CD4-positive, alpha-beta T cell treated with Interleukin-10 for 1 hour (primary cell): ENCODE data around the gene PIR.

ENCODE experiments used
- DNase-seq: peaks from one replicate; pipeline ENCODE4 v3.0.0-alpha.2; 2020

Gene PIR

DNA sequence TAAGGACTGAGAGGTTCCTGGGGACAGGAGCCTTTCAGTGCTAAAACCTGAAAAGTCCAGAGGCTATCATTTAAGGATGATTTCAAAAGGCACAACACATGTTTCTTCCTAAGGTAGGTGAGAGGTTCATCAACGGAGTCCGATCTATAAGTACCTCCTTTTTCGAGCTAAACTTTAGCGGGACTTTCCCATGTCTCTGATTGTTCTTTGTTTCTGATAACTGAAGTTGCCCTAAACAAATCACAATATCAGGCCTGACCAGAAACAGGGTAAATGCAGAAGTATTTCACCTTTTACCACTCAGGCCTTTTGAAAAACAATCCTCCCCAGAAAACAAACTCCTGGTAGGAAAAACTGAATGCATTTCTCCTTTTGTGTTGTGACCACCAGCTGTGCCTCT is 17.6 kb downstream of the PIR start:
- no peak for DNase-seq

DNA sequence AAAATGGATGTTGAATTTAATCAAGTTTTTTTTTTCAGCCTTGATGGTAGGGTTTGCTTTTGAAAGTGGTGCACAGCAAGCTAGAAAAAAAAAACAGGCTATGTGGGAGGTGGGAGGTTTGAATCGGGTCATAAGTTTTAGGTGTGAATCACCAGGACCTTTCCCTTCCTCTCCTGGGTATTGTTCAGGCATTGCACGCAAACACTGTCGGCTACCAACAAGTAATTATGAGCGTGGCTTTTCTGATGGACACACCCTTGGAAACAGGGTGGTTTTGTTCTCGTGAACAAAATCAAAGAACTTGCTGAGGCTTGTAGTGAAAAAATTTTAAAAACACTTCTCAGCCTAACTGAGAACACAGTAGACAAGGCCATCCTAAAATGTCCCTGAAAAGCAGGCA is 18.1 kb downstream of the PIR start:
- no peak for DNase-seq

DNA sequence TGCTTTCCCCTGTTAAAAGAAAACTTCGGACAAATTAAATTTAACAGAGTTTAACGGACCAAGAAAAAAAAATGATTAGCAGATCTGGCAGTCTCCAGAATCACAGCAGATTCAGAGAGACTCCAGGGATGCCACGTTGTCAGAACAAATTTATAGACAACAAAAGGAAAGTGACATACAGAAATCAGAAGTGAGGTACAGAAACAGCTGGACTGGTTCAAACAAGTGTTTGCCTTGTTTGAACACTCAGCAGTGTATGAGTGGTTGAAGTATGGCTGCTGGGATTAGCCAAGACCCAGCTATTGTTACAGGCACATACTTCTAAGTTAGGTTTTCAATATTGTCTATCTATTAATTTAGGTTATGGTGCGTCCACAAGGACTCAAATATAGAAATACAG is 19.1 kb downstream of the PIR start:
- no peak for DNase-seq

DNA sequence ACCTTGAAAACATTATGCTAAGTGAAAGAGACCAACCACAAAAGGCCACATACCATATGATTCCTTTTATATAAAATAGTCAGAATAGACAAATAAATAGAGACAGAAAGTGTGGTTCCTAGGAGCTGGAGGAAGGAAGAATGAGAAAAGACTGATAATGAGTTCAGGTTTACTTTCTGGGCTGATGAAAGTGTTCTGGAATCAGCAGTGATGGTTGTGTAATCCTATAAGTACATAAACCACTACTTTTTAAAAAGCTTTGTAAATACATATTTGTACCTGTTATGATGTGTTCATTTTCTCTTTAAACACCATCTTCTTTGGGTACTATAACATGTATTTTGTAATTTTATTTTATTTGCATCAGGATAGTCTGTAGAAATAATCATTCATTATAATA is 20.6 kb downstream of the PIR start:
- DNase-seq: no peak

DNA sequence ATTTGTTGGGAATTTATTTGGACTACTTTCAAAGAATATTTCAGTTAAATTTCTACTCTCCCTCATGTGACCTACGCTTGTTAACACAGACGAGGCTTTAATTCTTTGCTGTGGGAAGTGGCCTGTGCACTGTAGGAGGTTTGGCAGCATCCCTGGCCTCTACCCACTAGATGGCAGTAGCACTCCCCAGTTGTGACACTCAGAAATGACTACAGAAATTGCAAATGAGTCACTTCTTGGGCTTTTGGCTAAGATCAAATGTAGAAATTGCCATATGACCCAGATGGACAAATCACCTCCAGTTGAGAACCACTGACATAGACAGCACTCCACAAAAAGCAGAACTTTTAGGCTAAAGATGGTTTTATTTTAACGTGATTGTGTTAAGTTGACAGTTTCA is 22.1 kb downstream of the PIR start:
- DNase-seq: peak; percentile 52

DNA sequence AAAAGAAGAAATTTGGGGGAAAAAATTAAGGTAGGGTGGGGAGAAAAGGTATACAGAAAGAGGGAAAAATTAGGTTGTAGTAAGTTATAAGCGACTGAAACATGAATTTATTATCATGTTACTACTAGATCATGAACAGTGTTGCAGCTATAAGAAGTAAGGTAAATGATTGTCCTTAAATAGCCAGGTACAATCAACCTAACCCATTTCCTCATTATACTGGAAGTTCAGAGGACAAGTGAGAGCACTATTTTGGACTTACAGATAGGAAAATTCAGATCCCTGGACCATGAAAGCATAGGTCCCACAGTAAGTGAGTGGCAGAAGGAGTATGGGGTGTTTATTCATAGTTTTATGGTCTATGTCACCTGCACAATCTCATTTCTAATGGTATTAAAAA is 23.5 kb downstream of the PIR start:
- DNase-seq: no peak

DNA sequence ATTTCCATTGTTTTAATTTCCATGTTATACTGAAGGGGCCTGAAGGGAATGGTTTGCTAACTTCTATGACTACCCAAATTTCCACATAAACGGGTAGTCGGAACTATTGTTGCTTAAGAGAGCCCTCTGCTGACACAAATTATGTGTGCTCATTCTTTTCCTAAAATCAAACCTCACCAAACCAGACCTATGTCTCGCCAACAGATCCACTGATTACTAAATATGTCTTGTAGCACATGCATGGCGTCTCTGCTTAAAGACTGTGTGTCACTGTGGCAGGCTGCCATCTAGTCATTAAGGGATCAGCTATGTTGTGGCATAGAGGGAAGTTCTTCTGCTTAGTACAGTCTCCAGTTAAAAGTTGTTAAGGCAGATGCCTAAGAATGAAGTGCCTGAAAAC is 25.1 kb downstream of the PIR start:
- no peak for DNase-seq

DNA sequence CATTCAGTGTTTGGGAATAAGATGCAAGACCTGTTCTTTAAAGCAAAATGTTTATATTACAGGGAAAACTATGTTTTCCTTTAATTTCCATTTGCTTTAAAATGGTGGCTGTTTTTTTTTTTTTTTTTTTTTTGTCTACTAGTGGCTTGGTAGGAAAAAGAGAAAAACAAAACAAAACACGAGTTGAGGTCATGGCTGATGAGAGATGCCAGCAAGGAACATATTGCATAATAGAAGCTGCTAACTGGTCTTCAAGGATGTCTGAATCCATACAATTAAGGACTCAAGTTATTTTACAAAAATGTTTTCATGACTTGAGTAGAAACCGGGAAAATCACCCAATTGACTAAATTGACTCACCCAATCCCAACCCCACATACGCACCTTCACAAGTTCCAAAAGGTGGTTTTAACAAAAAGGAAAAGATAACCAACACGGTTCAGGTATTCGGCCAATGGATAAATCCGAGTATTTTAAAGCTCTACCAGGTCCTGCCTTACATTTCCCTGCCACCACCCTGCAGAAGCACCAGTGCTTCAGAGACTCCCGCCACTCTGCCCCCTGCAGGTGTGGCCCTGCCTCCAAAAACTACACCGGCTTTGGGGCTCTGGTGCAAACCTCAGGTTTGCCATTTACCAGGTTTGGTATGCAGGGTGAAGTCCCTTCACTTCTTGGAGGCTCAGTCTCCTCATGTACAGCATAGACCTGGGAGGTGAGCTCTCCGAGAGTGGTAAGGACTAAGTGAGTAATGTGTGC is 27.1 kb downstream of the PIR start:
- no peak for DNase-seq

DNA sequence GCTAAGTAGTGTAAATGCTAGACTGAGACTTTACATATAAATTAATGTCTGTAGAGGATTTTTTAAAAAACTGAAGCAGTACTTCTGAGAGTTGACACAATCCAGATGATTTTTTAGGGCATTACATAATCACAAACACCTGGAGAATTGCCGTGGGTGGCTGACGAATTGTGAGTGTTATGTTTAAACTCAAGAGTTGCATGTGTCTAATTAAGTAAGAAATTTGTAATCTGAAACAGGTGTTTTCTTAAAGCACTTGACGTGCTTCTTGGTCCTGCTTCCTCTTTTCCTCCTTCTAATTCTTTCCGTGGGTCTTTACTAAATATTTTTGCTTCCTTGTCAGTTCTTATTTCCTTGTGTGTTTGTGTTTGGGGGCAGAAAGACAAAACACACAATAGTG is 27.8 kb downstream of the PIR start:
- no peak for DNase-seq

DNA sequence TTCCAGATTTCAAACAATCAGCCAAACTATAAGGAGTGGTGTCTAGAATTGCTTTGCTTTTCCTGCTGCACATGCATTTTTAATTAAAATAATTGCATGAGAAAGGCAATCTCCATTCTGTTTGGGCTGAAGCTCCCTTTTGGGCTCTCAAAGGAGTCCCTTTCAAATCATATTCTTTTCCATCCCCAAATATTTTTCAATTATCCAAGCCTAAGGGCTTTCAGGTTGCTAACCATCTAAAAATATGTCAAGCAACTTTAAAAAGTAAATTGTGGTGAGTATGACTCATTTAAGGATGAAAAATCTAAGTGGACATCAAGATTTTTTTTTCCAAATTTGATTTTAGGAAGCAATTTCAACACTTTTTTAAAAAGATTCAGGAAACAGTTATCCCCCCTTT is 28.4 kb downstream of the PIR start:
- no peak for DNase-seq

DNA sequence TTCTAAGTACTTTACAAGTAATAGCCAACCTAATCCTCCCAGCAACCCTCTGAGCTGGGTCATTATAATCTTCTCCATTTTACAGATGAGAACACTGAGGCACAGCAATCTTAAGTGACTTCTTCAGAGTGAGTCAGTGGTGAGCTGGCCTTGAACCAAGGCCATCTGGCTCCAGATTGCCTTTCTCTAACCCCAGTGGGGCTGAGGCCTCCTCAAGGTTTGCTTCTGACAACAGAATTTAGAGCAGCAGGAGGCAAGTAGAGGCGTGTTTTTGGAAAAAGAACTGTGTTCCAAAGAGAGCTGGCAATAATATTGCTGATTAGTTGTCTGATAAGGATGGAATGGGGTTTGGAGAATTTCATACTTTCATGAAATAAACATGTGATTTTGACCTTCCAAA is 41.2 kb downstream of the PIR start:
- DNase-seq: no peak

DNA sequence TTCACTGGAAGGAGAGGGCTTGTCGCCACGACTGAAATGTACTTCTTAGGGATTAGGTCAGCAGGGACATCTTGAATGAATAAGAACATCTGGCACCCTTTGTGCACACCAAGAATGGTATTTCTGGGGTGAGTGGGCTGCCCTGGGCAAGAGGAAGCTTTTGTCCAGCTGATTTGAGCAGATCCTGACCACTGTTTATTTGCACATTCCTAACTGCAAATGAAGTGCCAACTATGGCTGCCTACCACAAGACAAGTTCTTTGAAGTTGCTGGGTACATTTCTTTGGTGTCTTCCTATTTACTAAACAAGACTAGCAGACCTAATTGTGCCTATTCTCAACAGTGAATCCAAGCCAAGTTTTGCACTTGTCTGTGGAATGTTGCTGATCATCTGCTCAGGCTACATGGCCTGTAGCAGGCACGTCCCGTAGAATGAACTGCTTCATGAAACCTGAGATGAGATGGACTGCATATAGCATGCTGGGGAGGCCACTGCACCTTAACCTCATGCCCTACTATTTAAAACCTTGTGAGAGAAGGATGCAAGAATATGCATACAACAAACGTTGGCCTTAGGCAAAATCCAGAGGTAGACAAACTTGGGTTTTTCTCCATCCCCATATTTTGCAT is 45.0 kb downstream of the PIR start:
- DNase-seq: no peak

DNA sequence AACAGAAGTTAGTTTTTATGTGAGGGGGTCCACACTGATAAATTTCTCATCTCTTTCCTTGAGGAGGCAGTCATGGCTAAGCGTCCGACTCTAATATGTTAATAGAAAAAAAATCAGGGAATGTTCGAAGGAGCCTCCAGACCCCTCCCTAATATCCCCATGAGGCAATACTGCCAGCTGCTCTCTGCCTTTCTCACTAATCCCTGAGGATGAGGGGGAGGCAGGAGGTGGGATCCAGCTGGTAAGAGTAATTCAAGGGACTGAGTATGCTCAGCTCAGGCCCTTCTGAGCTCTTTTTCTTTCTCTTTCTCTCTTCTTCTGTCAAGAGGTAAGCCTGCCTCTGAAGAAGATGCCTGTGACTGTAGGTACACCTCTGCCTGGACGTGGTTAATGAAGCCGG is 51.7 kb downstream of the PIR start:
- no peak for DNase-seq

DNA sequence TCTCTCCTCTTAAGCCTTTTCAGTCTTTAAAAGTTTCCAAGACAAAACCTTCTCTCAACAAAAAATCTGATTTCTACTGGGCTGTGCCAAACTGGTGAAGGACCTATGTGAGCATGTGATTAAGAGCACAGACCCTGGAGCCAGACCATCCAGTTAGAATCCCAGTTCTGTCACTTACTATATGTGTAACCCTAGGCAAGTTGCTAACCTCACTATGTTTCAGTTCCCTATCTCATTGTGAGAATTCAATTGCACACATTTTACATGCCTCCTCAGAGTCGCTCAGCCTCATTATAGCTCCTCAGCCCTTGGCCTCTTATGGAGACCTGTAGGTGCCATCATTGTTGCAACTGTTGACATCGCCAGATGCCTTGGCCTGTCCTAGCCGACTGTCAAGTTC is 54.8 kb downstream of the PIR start:
- DNase-seq: no peak

DNA sequence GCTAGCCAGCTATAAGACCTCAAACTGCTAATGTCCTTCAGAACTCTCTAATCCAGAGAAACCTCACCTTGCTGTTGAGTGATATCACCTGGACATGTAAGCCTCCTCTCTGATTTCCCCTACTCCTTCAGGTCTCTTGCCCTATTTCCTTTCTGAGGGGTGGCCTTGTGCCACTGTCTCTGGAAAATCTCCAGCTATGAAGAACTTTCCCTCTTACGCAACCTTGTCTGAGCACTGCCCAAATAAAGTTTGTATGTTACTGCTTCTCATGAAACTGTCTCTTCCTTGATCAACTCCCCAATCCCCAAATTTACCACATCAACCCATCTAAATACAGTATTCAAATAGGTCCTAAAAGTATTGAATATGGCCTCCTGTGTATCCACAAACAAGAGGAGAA is 55.4 kb downstream of the PIR start:
- DNase-seq: no peak

DNA sequence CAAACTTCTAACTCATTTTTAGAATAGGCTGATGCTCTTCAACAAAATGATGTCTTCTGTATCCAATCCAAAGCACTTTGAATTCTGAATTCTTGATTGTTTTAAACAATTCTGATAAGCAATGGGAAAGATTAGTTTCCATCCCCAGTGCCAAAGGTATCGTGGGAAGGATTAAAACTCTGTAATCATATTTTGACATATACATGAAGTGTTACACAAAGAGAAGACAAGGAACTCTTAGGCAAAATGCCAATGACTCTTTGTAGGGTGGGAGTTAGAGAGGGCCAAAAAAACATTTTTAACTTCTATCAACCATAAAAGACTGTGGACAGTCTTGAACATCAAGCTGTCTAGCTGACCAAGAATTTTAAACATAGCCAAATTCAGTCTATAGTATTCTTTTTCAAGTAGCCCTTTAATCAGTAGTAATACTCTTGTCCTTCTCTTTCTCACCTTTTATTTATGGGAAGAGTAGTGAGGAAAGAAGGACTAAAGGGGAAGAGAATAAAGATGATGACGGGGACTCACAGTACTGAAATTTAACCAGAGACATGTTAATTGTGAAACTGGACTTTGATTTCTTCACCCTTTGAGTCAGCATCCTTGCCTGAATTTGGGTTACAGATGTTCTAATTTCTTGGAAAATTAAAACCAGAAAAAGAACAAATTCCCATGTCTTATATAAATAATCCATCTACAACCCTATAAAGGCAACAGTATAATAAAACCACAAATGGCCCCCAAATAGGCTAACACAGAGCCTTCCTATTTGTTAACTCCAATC is 57.1 kb downstream of the PIR start:
- no peak for DNase-seq

DNA sequence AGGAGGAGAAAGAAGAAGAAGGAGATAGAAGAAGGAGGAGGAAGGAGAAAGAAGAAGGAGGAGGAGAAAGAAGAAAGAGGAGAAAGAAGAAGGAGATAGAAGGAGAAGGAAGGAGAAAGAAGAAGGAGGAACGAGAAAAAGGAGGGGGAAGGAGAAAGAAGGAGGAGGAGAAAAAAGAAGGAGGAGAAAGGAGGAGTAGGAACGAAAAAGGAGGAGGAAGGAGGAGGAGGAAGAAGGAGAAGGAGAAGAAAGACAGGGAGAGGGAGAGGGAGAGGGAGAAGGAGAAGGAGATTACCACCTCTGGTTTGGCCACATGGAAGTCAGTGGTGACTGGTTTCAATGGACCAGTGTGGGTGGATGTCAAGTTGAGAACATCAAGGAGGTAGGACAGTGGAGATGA is 58.9 kb downstream of the PIR start:
- no peak for DNase-seq

DNA sequence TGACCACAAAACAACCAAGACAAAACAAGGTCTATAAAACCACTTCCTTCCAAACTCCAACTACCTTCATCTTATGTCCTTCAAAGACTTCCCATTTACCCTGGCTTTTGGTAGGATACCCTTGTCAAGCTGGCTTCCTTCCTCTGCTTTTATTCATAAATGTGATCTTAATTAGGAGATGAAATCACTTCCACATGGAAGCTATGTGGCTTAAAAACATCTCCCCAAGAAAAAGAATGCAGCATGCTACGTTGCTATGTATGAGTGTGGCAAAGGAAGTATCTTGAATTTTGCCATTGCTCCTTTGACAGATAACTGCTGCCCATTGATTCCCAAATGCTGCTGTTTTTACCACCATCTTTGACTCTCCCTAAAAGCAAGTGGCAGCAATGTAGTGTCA is 62.5 kb downstream of the PIR start:
- DNase-seq: no peak

DNA sequence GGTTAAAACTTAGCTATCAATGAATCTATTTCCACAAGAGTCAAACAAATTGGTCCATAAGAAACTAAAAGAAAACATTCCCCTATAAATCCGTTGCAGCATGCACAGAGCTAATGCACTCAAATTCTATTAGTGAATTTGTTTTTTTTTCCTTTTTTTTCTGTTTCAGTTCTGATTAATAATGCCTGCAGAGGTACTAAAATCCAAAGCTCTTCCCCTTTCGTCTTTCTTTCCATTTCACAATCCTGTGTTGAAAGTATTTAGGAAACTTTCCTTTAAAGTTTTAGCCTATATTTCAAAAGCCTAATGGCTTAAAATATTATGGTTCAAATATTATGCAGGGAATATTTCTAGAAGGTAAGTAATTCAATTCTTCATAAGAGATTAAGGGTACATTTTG is 63.1 kb downstream of the PIR start:
- DNase-seq: no peak

DNA sequence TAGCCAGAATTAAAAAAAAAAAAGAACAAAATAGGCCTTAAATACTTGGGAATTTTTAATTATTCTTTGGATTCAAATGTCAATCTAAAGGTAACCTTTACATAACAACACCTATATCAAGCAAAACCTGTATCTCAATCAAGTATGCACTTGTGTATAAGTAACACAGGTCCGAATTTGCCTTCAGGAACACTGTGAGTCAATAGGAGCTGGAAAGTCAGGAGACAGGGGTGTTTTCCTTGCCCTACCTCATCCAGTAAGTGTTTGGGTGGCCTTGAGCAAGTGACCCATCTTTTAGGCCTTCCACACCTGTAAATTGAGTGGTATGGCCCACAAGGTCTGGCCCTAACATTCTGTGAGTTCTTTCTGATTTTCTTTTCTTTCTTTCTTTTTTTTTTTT is 68.1 kb downstream of the PIR start:
- no peak for DNase-seq

DNA sequence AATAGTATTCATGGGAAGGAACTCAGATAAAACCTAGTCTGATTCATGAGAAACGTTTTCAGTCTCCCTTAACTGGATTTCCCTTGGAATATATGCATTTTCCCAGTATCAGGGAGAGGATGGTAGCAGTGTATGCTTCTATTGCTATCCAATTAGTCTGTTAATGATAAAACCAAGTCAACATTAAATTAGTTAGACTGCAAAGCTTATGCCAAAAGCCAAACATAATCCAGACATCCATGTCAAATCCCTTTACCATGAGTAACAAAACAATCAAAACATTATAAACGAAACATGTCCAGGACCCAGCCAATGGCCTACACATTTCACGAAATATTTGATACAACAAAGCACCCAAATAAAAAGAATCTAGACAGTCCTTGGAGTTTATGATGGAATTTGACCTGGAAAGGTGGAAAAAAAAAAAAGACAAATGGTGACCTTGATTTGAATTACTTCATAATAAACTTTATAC is 74.4 kb downstream of the PIR start:
- DNase-seq: no peak

DNA sequence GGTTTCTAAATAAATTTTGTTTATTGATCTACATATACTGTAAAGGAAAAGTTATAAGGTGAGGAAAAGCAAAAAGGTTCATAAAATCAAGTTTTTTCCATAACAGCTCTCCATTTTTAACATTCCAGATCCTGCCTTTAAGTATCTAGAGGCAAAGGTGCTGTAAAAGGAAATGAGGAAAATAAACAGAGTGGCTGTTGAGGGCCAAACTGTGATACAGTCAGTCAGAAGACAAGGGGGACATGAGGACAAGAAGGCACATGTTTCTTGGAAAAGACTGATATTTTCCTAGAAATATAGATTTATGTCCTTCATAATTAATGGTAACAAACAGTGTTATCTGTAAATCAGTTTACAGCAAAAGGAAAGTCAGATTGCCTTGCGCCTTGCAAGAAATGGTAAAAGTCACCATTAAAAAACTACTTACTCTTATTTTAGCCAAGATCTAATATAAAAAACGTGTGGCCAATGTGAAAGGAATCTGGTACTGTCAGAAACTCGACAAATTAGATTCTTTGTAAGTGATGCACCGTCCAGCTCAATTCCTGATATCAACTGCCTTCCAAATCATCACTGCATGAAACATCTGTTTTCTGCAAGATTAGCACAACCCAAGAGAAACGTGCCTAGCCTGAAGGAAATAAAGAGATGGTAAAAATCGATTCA is 75.0 kb downstream of the PIR start:
- DNase-seq: no peak

DNA sequence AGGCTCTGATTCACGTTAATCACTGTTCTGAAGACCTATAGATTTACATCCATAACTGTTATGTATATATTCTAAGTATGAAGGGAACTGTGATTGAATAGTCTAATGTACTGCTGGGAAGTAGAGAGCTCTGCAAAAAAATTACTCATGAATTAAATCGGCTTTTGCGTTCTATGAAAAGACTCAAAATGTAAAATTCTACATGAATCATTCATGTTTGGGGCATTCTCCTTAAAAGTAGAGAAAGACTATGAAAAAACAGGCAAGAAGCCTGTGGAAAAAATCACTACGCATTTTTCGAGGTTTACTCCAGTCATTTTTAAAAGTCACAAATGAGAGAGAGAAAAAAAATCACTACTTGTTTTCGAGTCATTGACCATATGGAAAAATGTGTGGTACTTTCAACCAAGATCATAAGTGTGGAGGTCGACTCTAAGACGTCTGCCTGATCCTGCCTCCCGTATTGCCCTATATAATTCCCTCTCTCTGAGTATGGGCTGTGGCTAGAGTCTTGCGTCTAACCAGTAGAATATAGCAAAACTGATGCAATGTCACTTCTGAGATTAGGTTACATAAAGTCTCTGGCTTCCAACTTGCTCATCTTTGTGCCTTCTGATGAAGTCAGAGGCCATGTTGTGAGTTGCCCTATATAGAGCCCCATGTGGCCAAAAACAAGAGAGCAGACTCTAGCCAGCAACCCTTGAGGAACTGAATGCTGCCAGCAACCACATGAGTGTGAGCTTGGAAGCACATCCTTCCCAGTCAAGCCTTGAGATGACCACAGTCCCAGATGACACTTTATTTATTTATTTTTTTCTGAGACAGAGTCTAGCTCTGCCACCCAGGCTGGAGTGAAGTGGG is 76.8 kb downstream of the PIR start:
- no peak for DNase-seq
